Measurements from ENCODE around the gene EIF4A3.
"Not testable (repeated sequence)": the region's sequence is repeated elsewhere in the genome, so short reads cannot be mapped to it uniquely, and the experiment has no call there.

Gene EIF4A3

DNA sequence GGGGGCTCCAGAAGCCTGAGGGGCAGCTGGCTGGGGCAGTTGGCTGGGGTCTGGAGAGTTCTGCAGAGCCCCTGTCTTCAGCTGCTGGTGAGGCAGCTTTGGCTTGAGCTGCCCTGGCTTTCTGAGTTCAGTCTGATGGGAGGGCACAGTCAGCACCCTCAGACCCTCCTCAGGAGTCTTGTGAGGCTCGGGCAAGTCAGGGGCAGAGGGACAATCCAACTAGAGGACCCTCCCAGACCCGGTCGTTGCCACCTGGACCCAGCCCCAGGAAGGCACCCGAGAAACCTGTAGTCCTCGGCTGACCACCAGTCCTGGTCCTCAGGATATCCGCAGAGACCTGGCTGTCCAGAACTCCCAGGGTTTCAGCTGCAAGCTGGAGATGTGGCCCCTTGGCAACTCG, 24.8 kb upstream of the EIF4A3 start:
- no peak for DNase-seq

GRCh38 chr17:80169784-80170500, 23.0 kb upstream of the EIF4A3 start, which contains the start of gene CARD14:
TSS of gene CARD14 (plus strand) at chr17:80170030. CDS start at chr17:80181439, 11,409 bp downstream.
- no peak for DNase-seq

- DNase-seq, result no peak
Measured at GRCh38 chr17:80169107-80169506, 22.2 kb upstream of the EIF4A3 start.

GRCh38 chr17:80168371-80168770, 21.4 kb upstream of the EIF4A3 start:
- no peak for DNase-seq

- no peak for DNase-seq
Measured at GRCh38 chr17:80166446-80166845, 19.5 kb upstream of the EIF4A3 start.

DNA sequence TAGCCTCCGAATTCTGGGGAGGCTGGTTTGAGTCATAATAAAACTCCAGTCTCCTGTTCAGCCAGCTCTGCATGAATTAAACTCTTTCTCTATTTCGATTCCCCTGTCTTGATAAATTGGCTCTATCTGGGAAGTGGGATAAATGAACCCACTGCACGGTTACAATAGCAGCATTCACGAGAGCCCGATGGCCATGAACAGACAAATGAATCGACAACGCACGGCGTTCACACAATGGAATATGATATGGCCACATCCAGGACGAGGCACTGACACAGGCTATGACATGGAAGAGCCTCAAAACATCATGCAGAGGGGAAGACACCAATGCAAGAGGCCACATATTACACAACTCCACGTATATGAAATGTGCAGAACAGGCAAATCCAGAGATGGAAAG, 17.3 kb upstream of the EIF4A3 start:
- DNase-seq, result no peak

- peak; percentile 50 for DNase-seq
Measured at GRCh38 chr17:80163336-80163735, 16.4 kb upstream of the EIF4A3 start.

DNA sequence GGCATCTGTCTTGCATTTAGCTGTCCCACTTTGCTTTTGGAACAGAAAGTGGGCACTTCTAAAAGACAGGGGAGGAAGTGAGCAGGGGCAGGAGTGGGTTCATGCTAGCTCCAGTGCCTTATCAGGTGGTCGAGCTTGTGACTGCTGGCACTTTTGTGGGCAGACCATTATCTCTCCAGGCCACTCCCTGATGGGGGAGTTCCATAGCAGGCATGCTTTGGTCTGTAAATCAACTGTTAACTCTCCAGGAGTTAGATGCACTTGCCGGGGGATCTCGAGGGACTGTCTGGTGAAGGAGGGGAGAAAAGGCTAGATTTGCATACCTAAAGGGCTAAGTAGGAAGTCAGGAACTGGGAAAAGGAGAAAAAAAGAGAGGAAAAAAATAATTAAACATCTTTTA, 13.6 kb upstream of the EIF4A3 start:
- no peak for DNase-seq

DNA sequence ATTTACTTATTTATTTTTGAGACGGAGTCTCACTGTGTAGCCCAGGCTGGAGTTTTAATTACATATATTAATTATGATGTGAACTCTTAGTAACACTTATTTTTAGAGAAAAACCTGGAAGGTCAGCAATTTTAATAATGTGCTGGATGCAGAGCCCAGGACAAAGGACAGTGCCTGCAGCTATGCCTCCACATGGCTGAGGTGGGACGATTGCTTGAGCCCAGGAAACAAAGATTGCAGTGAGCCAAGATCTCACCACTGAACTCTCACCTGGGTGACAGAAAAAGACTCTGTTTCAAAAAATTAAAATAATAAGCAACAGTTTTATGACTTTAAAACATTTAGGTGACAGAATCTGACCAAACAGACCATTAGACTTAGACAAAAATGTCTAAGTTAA, 11.9 kb upstream of the EIF4A3 start:
- DNase-seq, result no peak

GRCh38 chr17:80155600-80155999, 8.7 kb upstream of the EIF4A3 start:
- DNase-seq, result not testable (repeated sequence)

- no peak for DNase-seq
Measured at GRCh38 chr17:80154166-80154565, 7.2 kb upstream of the EIF4A3 start.

DNA sequence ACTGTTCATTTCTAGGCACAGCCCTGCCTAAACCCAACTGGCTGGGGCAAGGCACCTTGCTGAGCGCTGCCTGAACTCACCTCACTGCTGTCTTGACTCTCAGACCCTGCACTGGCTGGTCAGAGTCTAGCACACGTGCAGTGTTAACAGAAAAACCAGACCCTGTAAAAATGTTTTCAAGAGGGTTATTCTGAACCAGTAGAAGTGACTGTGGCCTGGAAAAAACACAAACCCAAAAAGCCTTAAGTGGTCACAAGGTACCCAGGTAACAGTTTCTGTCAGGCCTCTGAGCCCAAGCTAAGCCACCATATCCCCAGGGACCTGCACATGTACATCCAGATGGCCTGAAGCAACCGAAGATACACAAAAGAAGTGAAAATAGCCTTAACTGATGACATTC, 6.1 kb upstream of the EIF4A3 start:
- no peak for DNase-seq

DNA sequence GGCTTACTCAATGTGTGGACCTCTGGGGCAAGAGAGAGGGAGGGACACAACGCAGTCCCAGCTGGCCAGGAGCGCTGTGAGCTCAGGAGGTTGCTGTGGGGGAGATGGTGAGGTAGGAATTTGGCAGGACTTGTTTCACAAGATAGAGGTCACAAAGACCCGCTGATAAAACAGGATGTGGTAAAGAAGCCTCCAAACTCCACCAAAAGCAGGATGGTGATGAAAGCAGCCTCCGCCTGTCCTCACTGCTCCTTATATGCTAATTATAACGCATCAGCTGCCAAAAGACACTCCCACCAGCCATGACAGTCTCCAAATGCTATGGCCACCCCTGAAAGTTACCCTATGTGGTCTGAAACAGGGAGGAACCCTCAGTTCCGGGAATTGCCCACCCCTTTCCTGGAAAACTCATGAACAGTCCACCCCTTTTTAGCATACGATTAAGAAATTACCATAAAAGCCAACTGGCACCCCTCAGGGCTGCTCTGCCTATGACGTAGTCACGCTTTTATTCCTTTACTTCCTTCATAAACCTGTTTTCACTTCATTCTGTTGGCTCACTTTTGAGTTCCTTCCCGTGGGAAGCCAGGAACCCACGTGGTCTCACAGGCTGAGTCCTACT, 5.3 kb upstream of the EIF4A3 start:
- no peak for DNase-seq

- no peak for DNase-seq
Measured at GRCh38 chr17:80151333-80151732, 4.4 kb upstream of the EIF4A3 start.

DNA sequence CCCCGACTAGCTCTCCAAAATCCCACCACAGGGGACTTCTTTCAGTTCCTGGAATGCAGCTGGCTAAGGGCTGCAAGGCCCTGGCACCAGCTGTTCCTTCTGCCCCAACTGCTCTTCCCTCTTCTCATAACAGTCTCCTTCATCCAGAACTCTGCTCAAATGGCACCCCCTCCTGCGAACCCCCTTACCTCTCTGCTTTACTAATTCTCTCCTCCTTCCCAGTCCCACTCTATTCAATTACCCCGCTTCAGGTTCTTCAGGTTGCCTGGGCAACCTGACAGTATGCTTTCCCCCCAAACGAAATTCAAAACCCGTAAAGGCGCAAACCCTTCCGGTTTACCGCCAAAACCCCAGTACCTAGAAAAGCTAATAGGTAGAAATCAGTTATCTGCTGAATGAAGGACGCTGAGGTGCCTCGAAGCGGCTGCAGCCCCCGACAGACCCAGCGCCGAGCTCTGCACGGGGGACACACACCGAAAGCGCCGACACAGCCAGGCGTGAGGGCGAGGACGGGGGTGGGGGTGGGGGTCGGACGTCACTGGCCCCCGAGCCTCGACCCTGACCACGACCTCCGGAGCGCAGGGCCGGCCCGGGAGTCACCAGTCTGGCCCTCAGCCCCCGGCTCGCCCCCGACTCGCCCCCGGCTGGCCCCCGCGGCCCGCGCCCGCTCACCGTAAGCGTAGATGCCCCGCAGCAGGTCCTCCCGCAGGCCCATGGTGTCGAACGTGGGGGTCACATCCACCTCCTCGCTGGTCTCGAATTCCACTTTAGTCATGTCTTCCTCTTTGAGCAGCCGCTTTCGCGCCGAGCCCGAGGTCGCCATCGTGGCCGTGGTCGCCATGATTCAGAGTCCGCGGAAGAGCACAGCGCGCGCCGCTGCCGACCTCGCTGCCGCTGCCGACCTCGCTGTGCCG, 550 bp downstream of the EIF4A3 start:
- DNase-seq, result peak; percentile 34

DNA sequence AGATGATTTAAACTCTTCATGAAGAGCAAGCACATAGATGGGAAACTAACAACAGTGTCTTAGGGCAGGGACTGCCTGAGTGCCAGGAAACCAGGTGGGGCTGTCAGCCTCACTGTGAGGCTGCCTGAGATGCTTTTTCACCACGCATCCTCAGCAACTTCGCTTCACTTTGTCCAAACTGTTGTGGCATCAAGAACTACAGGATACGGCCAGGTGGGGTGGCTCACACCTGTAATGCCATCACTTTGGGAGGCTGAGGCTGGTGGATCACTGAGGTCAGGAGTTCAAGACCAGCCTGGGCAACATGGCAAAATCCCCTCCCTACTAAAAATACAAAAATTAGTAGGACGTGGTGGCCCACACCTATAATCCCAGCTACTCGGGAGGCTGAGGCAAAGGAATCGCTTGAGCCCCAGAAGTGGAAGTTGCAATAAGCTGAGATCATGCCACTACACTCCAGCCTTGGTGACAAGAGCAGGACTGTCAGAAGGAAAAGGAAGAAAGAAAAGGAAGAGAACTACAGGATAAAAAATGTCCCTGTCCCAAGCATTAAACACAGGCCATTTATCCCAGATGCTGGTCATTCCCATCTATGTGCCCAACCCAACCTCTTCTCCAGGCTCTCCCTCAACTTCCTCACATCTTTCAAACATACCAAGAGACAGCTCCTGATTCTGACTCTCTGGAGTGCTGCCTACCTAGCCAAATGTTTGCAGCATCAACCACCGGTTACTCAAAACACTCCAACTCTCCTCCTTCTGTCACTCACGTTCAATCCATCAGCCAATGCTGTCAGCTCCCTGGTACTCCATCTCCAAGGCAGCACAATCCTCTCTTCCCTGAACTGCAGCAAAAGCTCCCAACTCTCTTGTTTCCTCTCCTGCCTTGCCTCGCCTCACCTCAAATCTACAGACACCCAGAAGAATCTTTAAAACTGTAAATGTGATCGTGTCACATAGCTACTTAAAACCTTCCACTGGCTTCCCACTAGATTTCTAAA, 1.6 kb downstream of the EIF4A3 start:
- peak; percentile 22 for DNase-seq

DNA sequence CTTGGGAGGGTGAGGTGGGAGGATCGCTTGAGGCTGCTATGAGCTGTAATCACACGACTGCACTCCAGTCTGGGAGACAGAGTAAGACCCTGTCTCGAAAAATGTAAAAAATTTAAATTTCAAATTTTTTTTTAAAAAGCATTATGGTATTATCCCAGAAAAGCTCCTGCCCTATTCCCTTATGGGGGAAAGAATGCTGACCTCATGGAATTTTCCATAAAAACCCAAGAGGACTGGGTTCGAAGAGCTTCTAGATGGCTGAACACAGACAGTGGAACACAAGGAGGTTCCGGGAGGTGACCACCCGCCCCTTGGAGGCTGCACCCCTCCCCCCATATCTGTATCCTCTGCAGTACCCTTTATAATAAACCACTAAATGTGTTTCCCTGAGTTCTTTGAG, 4.0 kb downstream of the EIF4A3 start:
- DNase-seq, result no peak

DNA sequence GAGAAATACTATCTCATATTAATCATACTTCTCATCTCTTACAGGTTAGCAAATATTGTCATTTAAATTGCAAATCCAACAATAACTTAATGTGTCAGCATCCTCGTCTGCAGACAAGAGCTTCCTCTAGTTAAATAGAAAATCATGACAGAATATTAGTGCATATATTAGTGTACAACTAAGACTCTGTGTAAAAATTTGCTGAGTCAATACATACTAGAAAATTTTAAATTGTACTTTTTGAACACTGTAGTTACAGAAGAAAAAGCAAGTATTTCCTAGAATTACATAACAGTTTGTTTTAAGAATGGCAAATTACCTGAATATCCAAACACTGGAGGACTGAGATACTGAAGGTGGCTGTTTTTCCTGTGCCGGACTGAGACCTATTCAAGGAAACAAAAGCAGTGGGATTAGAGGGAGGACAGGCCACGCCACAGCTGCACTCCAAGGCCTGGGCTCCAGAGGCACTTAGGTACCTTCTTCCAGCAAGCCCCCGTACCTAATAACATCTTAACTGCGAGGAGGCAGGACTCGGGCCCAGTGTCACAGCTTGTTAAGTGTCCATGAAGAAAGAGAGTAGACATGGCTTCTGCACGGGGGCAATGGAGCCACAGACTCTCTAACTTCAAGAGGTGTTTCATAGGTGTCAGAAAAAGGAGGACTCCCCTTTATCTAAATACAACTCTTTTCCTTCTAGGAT, 5.3 kb downstream of the EIF4A3 start:
- DNase-seq, result no peak

GRCh38 chr17:80138856-80139426, 8.0 kb downstream of the EIF4A3 start:
- DNase-seq, result no peak

- no peak for DNase-seq
Measured at GRCh38 chr17:80137131-80137530, 9.8 kb downstream of the EIF4A3 start.

- DNase-seq, result no peak
Measured at GRCh38 chr17:80133626-80133970, 13.3 kb downstream of the EIF4A3 start.
